HCT116 (cell line): Measurements from ENCODE around the gene RNF7. TPM values are rescaled to one million over a fixed set of nuclear protein-coding genes. Genes with fewer than 3 reads are reported as not detected.

Experiments used
- ATAC-seq: fragments of 200-7000 bp; cut with Tn5 transposase; 2 replicates; pipeline ENCODE4 v1.9.1; 2020; ENCODE audit warnings: mild to moderate bottlenecking, moderate library complexity
- BruUV-seq: library from RNA; stranded (reverse); fragments of 400-500 nt; replicated peaks from 2 replicates; lab custom pipeline; 2021; lab: Mats Ljungman, UMichigan
- CTCF ChIA-PET: fragments of 300-600 bp; sonication (Branson Sonifier 250); formaldehyde crosslinking; loops from one replicate; lab custom pipeline; 2021; ENCODE audit warnings: antibody characterized with exemption; lab: Charles Lee
- POLR2A ChIA-PET: fragments of 300-600, 350-600 bp; sonication (Branson Sonifier 250); formaldehyde crosslinking; loops from one replicate; lab custom pipeline; 2021; ENCODE audit warnings: antibody characterized with exemption; lab: Charles Lee
- RAD21 ChIA-PET, 2 experiments: fragments of 300-600 bp; sonication (Branson Sonifier 250); formaldehyde crosslinking; loops; one replicate each; lab custom pipeline; 2023; ENCODE audit warnings: low total read pairs in 2 of 2; ENCODE audit not compliant: uncharacterized antibody in 2 of 2, unreplicated experiment in 2 of 2, low non-redundant PET in 1 of 2; lab: Charles Lee
- DNase-seq: peaks from one replicate; pipeline ENCODE4 v3.0.0-alpha.2; 2010; ENCODE audit warnings: low read depth, low spot score
- H2AFZ ChIP-seq: fragments of 200-600 bp; shearing (Covaris generic), sonication (generic); 2 replicates; pipeline ENCODE4 v1.6.1; 2017; ENCODE audit warnings: low read depth, mixed run types, mixed read lengths, antibody characterized with exemption, low read length; ENCODE audit not compliant: poor library complexity, severe bottlenecking
- H3K27ac ChIP-seq: 2 replicates; pipeline ENCODE4 v1.5.1; 2012; ENCODE audit warnings: low read depth, low read length
- H3K27me3 ChIP-seq: fragments of 200-600 bp; sonication (generic); 2 replicates; pipeline ENCODE4 v1.6.1; 2016; ENCODE audit warnings: mixed run types, low read length, mixed read lengths; ENCODE audit not compliant: insufficient read depth
- H3K36me3 ChIP-seq, 2 experiments: fragments of 200-500 bp in 1 of 2; fragments of 200-600 bp in 1 of 2; sonication (Bioruptor generic) in 1 of 2; sonication (generic) in 1 of 2; 2 replicates each; pipeline versions ENCODE4 v1.5.1 to v1.6.1; 2014 to 2016; ENCODE audit warnings: low read length in 2 of 2, inconsistent platforms in 1 of 2, mixed read lengths in 1 of 2, mixed run types in 1 of 2; ENCODE audit not compliant: insufficient read depth in 2 of 2, control insufficient read depth in 1 of 2
- H3K4me1 ChIP-seq, 2 experiments: fragments of 200-600 bp in 1 of 2; sonication (generic) in 1 of 2; 2 replicates each; pipeline versions ENCODE4 v1.5.1 to v1.6.1; 2012 to 2017; ENCODE audit warnings: low read length in 2 of 2, inconsistent platforms in 1 of 2, mild to moderate bottlenecking in 1 of 2, mixed read lengths in 1 of 2, mixed run types in 1 of 2, moderate library complexity in 1 of 2; ENCODE audit not compliant: insufficient read depth in 2 of 2, control insufficient read depth in 1 of 2
- H3K4me2 ChIP-seq: fragments of 200-600 bp; sonication (generic); 2 replicates; pipeline ENCODE4 v1.6.1; 2017; ENCODE audit warnings: mixed run types, low read length, mixed read lengths
- H3K4me3 ChIP-seq, 2 experiments: fragments of 200-600 bp in 1 of 2; sonication (generic) in 1 of 2; replicated peaks in 1 of 2; 2 replicates each; pipeline ENCODE4 v1.5.1; 2011 to 2016; ENCODE audit warnings: low read length in 2 of 2, control low read depth in 1 of 2, low read depth in 1 of 2, mild to moderate bottlenecking in 1 of 2, mixed read lengths in 1 of 2, mixed run types in 1 of 2
- H3K79me2 ChIP-seq: fragments of 200-600 bp; sonication (generic); 2 replicates; pipeline ENCODE4 v1.6.1; 2017; ENCODE audit warnings: mild to moderate bottlenecking, mixed run types, low read length, moderate library complexity, mixed read lengths; ENCODE audit not compliant: insufficient read depth
- H3K9ac ChIP-seq: fragments of 200-600 bp; sonication (generic); 2 replicates; pipeline ENCODE4 v1.6.1; 2016; ENCODE audit warnings: low read length, mixed read lengths
- H3K9me2 ChIP-seq: fragments of 200-600 bp; sonication (generic), shearing (Covaris generic); 2 replicates; pipeline ENCODE4 v1.6.1; 2017; ENCODE audit warnings: mixed run types, mild to moderate bottlenecking, moderate library complexity; ENCODE audit not compliant: insufficient read depth
- H3K9me3 ChIP-seq, 2 experiments: fragments of 200-500 bp in 1 of 2; fragments of 200-600 bp in 1 of 2; sonication (Bioruptor generic) in 1 of 2; sonication (generic) in 1 of 2; 2 replicates each; pipeline ENCODE4 v1.6.1; 2014 to 2017; ENCODE audit warnings: low read length in 2 of 2, mixed read lengths in 2 of 2, inconsistent platforms in 1 of 2, low read depth in 1 of 2, mild to moderate bottlenecking in 1 of 2, mixed run types in 1 of 2, moderate library complexity in 1 of 2; ENCODE audit not compliant: control insufficient read depth in 1 of 2, insufficient read depth in 1 of 2
- H4K20me1 ChIP-seq: fragments of 200-600 bp; sonication (generic), shearing (Covaris generic); 2 replicates; pipeline ENCODE4 v1.6.1; 2017; ENCODE audit warnings: mixed run types, mild to moderate bottlenecking, moderate library complexity; ENCODE audit not compliant: insufficient read depth
- CEBPB ChIP-seq: IDR thresholded peaks from 2 replicates; pipeline ENCODE4 v1.6.1; 2012; ENCODE audit warnings: low read depth
- EGR1 ChIP-seq: IDR thresholded peaks from 2 replicates; pipeline ENCODE4 v1.6.1; 2012; ENCODE audit warnings: low read depth
- ELF1 ChIP-seq: IDR thresholded peaks from 2 replicates; pipeline ENCODE4 v1.6.1; 2012; ENCODE audit warnings: low read depth, borderline replicate concordance
- EZH2phosphoT487 ChIP-seq: fragments of 200-600 bp; IDR thresholded peaks from 2 replicates; pipeline ENCODE4 v1.6.1; 2018; ENCODE audit warnings: antibody characterized with exemption, borderline replicate concordance
- FOSL1 ChIP-seq: IDR thresholded peaks from 2 replicates; pipeline ENCODE4 v1.6.1; 2012; ENCODE audit warnings: low read depth
- JUND ChIP-seq: IDR thresholded peaks from 2 replicates; pipeline ENCODE4 v1.6.1; 2012
- POLR2AphosphoS5 ChIP-seq: IDR thresholded peaks from 2 replicates; pipeline ENCODE4 v1.6.1; 2011; ENCODE audit warnings: mild to moderate bottlenecking, low read depth, low read length, moderate library complexity
- RAD21 ChIP-seq: IDR thresholded peaks from 2 replicates; pipeline ENCODE4 v1.6.1; 2012; ENCODE audit warnings: low read depth, mild to moderate bottlenecking
- SP1 ChIP-seq: IDR thresholded peaks from 2 replicates; pipeline ENCODE4 v1.6.1; 2012; ENCODE audit warnings: low read depth
- SRF ChIP-seq: IDR thresholded peaks from 2 replicates; pipeline ENCODE4 v1.6.1; 2012; ENCODE audit warnings: low read depth
- ZNF274 ChIP-seq: fragments of 200-500 bp; sonication (Bioruptor generic); IDR thresholded peaks from 2 replicates; pipeline ENCODE4 v1.6.1; 2014; ENCODE audit warnings: mild to moderate bottlenecking, low read depth, low read length, inconsistent platforms
- intact Hi-C: fragments of 100-400 bp; cut with micrococcal nuclease; formaldehyde crosslinking; loops from 2 replicates; pipeline ENCODE4 v1.10.0; 2022
- total RNA-seq: library from RNA; stranded (reverse); gene quantifications from one replicate; pipeline ENCODE4 v1.2.1, GENCODE V29; 2021; ENCODE audit not compliant: unreplicated experiment
- TF ChIP-seq, protein P1 (sequence below), 3 experiments: fragments of 200-600 bp in 1 of 3; sonication (generic) in 1 of 3; IDR thresholded peaks in 2 of 3; conservative IDR thresholded peaks in 1 of 3; 2 replicates each; pipeline ENCODE4 v1.5.1; 2012 to 2017; ENCODE audit warnings: low read depth in 2 of 3, low read length in 2 of 3, antibody characterized with exemption in 1 of 3, borderline replicate concordance in 1 of 3, control low read depth in 1 of 3, mild to moderate bottlenecking in 1 of 3, mixed read lengths in 1 of 3, mixed run types in 1 of 3, moderate library complexity in 1 of 3; ENCODE audit not compliant: insufficient read depth in 1 of 3
- TF ChIP-seq, protein P2 (sequence below): IDR thresholded peaks from 2 replicates; pipeline ENCODE4 v1.6.1; 2011; ENCODE audit warnings: mild to moderate bottlenecking, low read length, moderate library complexity; ENCODE audit not compliant: insufficient replicate concordance; ENCODE audit errors: extremely low read depth
- TF ChIP-seq, protein P3 (sequence below): IDR thresholded peaks from 2 replicates; pipeline ENCODE4 v1.6.1; 2012

The RNF7 gene
- total RNA-seq, 1 experiment from 2014 or later = 82.3 TPM

DNA sequence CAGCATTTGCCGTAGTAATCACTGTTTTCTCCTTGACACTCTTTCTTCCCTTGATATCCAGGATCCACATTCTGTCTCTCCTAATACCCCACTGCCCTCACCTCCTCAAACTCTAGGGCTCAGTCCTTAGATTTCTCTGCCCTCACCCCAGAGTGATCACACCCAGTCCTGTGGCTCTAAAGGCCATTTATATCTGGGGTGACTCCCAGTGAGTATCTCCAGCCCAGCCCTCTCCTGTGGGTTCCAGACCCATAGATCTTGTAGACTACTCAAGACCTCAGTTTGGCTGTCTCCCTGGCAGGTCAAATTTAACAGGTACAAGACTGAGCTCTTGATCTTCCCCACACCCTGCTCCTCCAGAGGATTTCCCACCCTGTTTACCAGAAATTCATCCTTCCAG is 26.4 kb downstream of the RNF7 start:
- no peak overlapping the region for H3K4me2 ChIP-seq
- no peak overlapping the region for H2AFZ ChIP-seq
- H3K4me1 ChIP-seq = no peaks in the 10 kb centered on the region
- BruUV-seq = no TSS peak
- no peaks in the 10 kb centered on the region for H4K20me1 ChIP-seq
- H3K27me3 ChIP-seq = no peaks in the 10 kb centered on the region
- POLR2A ChIA-PET = no interaction called here
- no peak overlapping the region for H3K27ac ChIP-seq
- no peaks in the 10 kb centered on the region for H3K36me3 ChIP-seq
- RAD21 ChIA-PET = no interaction called here
- CTCF ChIA-PET = no interaction called here
- DNase-seq = no peak
- H3K79me2 ChIP-seq = no peaks in the 10 kb centered on the region
- TF ChIP-seq POLR2AphosphoS5 (no peak), SP1 (no peak), ELF1 (no peak)
- TF ChIP-seq, protein P1, sequence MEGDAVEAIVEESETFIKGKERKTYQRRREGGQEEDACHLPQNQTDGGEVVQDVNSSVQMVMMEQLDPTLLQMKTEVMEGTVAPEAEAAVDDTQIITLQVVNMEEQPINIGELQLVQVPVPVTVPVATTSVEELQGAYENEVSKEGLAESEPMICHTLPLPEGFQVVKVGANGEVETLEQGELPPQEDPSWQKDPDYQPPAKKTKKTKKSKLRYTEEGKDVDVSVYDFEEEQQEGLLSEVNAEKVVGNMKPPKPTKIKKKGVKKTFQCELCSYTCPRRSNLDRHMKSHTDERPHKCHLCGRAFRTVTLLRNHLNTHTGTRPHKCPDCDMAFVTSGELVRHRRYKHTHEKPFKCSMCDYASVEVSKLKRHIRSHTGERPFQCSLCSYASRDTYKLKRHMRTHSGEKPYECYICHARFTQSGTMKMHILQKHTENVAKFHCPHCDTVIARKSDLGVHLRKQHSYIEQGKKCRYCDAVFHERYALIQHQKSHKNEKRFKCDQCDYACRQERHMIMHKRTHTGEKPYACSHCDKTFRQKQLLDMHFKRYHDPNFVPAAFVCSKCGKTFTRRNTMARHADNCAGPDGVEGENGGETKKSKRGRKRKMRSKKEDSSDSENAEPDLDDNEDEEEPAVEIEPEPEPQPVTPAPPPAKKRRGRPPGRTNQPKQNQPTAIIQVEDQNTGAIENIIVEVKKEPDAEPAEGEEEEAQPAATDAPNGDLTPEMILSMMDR (IDR thresholded peaks at IDR 0.05 in 2 of 3, conservative IDR thresholded peaks at IDR 0.05 in 1 of 3; ENCODE audit: borderline replicate concordance in 1 of 3, insufficient read depth in 1 of 3, low read depth in 2 of 3, low read length in 2 of 3) = no peak
- TF ChIP-seq, all 23 proteins: peak for 0
- no peak for ATAC-seq
- intact Hi-C loops = no loop called here
- Histone ChIP-seq H3K9me2 (no peaks in the 10 kb centered on the region), H3K9ac (no peak overlapping the region), H3K4me3 (no peak overlapping the region), H3K9me3 (no peaks in the 10 kb centered on the region)

DNA sequence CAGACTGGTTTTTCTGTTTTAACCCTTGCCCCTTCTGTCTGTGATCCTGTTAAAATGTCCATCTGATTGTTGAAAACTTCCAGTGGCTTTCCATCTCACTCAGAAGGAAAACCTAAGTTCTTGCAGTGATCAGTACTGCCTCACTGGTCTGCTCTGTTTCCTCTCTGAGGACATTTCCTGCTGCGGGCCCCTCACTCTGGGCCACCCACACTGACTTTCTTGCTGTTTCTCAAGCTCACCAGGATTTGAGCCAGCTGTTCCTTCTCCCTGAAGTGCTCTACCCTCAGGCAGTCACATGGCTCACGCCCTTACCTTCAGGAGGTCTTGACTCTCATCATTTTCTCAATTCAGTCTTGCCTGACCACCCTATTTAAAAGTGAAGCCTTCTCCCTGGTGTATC is 26.9 kb downstream of the RNF7 start:
- no peak for DNase-seq

More for the DNA sequence above, 26.9 kb downstream of the RNF7 start:
- Histone ChIP-seq H3K4me3 (no peak overlapping the region), H3K79me2 (no peaks in the 10 kb centered on the region), H3K9me2 (no peaks in the 10 kb centered on the region), H3K9ac (no peak overlapping the region), H3K27me3 (no peaks in the 10 kb centered on the region), H3K9me3 (no peaks in the 10 kb centered on the region), H3K4me1 (no peaks in the 10 kb centered on the region), H3K4me2 (no peak overlapping the region), H3K36me3 (no peaks in the 10 kb centered on the region), H4K20me1 (no peaks in the 10 kb centered on the region), H3K27ac (no peak overlapping the region), H2AFZ (no peak overlapping the region)
- TF ChIP-seq EZH2phosphoT487 (no peak), EGR1 (no peak), SRF (no peak), ZNF274 (no peak), ELF1 (no peak), JUND (no peak), CEBPB (no peak), FOSL1 (no peak), RAD21 (no peak)
- TF ChIP-seq, protein P2, sequence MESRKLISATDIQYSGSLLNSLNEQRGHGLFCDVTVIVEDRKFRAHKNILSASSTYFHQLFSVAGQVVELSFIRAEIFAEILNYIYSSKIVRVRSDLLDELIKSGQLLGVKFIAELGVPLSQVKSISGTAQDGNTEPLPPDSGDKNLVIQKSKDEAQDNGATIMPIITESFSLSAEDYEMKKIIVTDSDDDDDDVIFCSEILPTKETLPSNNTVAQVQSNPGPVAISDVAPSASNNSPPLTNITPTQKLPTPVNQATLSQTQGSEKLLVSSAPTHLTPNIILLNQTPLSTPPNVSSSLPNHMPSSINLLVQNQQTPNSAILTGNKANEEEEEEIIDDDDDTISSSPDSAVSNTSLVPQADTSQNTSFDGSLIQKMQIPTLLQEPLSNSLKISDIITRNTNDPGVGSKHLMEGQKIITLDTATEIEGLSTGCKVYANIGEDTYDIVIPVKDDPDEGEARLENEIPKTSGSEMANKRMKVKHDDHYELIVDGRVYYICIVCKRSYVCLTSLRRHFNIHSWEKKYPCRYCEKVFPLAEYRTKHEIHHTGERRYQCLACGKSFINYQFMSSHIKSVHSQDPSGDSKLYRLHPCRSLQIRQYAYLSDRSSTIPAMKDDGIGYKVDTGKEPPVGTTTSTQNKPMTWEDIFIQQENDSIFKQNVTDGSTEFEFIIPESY = no peak
- TF ChIP-seq, protein P3, sequence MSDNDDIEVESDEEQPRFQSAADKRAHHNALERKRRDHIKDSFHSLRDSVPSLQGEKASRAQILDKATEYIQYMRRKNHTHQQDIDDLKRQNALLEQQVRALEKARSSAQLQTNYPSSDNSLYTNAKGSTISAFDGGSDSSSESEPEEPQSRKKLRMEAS = no peak
- CTCF ChIA-PET = no interaction called here
- intact Hi-C loops = no loop called here
- no peak for ATAC-seq
- RAD21 ChIA-PET = no interaction called here
- no TSS peak for BruUV-seq
- POLR2A ChIA-PET = no interaction called here
